ENCODE data around the gene NGEF. TPM values are rescaled to one million over a fixed set of nuclear protein-coding genes. Genes with fewer than 3 reads are reported as not detected.

NGEF gene
- total RNA-seq, 1 experiment from 2014 or later = 1.9 TPM

DNA sequence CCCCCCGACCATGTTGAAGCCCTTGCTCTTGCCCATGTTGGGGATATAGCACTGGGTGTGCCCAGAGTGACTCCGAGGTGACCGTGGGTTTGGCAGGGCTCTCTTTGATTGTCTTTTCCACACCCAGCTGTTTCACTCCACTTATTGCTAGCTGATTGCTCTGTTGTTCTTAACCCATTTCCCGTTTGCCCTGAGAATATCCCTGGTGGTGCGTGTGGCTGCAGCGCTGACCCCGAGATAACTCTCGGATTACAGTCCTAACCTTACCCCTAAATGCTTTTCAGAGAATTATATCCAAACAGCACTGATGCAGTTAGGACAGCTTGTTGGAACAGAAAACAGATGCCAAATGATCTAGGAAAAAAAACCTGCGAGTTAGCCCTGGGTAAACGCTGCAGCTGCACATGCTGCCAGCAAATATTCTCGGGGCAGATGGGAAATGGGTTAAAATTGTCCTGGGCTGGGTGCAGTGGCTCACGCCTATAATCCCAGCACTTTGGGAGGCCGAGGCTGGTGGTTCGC lies 177.3 kb downstream of the NGEF start:
- H2AK5ac ChIP-seq (ENCODE audit: insufficient read length, low read length) = no peak overlapping the region
- H3K14ac ChIP-seq (ENCODE audit: insufficient read depth, low read length) = no peak overlapping the region
- Mint-ChIP-seq H3K9me3 (no peaks in the 10 kb centered on the region), H3K27ac (peak overlapping the region in 1 of 3 experiments; percentile 61; a peak in 1 of 7 replicates), H3K27me3 (ENCODE audit: low read depth) (no peaks in the 10 kb centered on the region; the same call in 1 of the 2 replicates), H3K4me1 (peaks cover 4 to 7% of the 10 kb centered on the region in 2 experiments; a peak in 2 of 4 replicates), H3K36me3 (ENCODE audit: insufficient read depth in 1 of 3, low read depth in 3 of 3) (peaks cover 15 to 70% (median 62%) of the 10 kb centered on the region in 3 experiments; a peak in 6 of 7 replicates), H3K4me3 (no peak overlapping the region)
- H3K4me2 ChIP-seq (ENCODE audit: insufficient read depth, insufficient read length, low read length) = no peak overlapping the region
- no peaks in the 10 kb centered on the region for H3K27me3 ChIP-seq (ENCODE audit: insufficient read depth, low read length)
- no peak overlapping the region for H3K23ac ChIP-seq (ENCODE audit: insufficient read length, low read depth, low read length)
- no peak overlapping the region for H3T11ph ChIP-seq (ENCODE audit: low read length)
- H2BK5ac ChIP-seq (ENCODE audit: insufficient read length, low read length) = no peak overlapping the region
- H4K8ac ChIP-seq (replicated peaks; ENCODE audit: insufficient read length, low read depth, low read length) = no peak overlapping the region
- H3K9ac ChIP-seq (ENCODE audit: extremely low read depth, insufficient read length, low read length) = no peak overlapping the region
- H3K27ac ChIP-seq (ENCODE audit: insufficient read length, low read depth, low read length) = no peak overlapping the region
- TF ChIP-seq, protein P1, sequence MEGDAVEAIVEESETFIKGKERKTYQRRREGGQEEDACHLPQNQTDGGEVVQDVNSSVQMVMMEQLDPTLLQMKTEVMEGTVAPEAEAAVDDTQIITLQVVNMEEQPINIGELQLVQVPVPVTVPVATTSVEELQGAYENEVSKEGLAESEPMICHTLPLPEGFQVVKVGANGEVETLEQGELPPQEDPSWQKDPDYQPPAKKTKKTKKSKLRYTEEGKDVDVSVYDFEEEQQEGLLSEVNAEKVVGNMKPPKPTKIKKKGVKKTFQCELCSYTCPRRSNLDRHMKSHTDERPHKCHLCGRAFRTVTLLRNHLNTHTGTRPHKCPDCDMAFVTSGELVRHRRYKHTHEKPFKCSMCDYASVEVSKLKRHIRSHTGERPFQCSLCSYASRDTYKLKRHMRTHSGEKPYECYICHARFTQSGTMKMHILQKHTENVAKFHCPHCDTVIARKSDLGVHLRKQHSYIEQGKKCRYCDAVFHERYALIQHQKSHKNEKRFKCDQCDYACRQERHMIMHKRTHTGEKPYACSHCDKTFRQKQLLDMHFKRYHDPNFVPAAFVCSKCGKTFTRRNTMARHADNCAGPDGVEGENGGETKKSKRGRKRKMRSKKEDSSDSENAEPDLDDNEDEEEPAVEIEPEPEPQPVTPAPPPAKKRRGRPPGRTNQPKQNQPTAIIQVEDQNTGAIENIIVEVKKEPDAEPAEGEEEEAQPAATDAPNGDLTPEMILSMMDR (conservative IDR thresholded peaks at IDR 0.05) = no peak
- no peaks in the 10 kb centered on the region; the same call in 1 of the 2 replicates for H3K4me1 ChIP-seq (ENCODE audit: insufficient read depth, low read length)
- H3K23me2 ChIP-seq (ENCODE audit: insufficient read length, low read depth, low read length, poor library complexity, severe bottlenecking) = no peaks in the 10 kb centered on the region
- no peak overlapping the region for H3K18ac ChIP-seq (ENCODE audit: insufficient read length, low read depth, low read length)
- H2AFZ ChIP-seq (ENCODE audit: low read length) = no peak overlapping the region
- H2BK120ac ChIP-seq (ENCODE audit: low read depth, low read length, poor library complexity, severe bottlenecking) = no peak overlapping the region
- H2BK20ac ChIP-seq (ENCODE audit: low read depth, low read length, poor library complexity, severe bottlenecking) = no peak overlapping the region
- H3K56ac ChIP-seq (ENCODE audit: insufficient read length, low read depth, low read length) = no peak overlapping the region
- no peaks in the 10 kb centered on the region for H3K9me3 ChIP-seq (ENCODE audit: control insufficient read depth, low read depth, low read length)
- no peak overlapping the region for H2BK15ac ChIP-seq (ENCODE audit: low read depth, low read length)
- DNase-seq = no peak
- WGBS (ENCODE audit: extremely low coverage, insufficient read length, low lambda C conversion rate) = no CpG with 5 or more reads among the region's 14 CpGs
- H3K79me2 ChIP-seq (ENCODE audit: insufficient read depth, low read length) = no peaks in the 10 kb centered on the region
- H4K5ac ChIP-seq (ENCODE audit: insufficient read length, low read depth, low read length) = no peak overlapping the region
- no peaks in the 10 kb centered on the region for H4K20me1 ChIP-seq (ENCODE audit: control insufficient read depth, insufficient read depth, insufficient read length)
- H3K4ac ChIP-seq (ENCODE audit: low read depth, low read length) = no peak overlapping the region
- H3K79me1 ChIP-seq (ENCODE audit: insufficient read depth, low read depth, low read length, poor library complexity, severe bottlenecking) = peaks cover 2% of the 10 kb centered on the region
- no peak overlapping the region for H2BK12ac ChIP-seq (ENCODE audit: insufficient read length, low read depth, low read length)
- no peak overlapping the region for H4K91ac ChIP-seq (ENCODE audit: insufficient read length, low read depth, low read length)

Data from H9 (cell line).